Dedifferentiated amniotic fluid mesenchymal stem cell (primary cell): ENCODE measurements around the gene BARHL1.

ENCODE experiments used
- DNase-seq: peaks from one replicate; pipeline ENCODE4 v3.0.0-alpha.2; 2016; ENCODE audit errors: extremely low spot score

Gene BARHL1

GRCh38 chr9:132614324-132614723 lies 31.9 kb downstream of the BARHL1 start:
- no peak for DNase-seq

GRCh38 chr9:132615774-132616173 lies 33.4 kb downstream of the BARHL1 start:
- DNase-seq, result no peak

GRCh38 chr9:132616725-132617124 lies 34.3 kb downstream of the BARHL1 start:
- no peak for DNase-seq

GRCh38 chr9:132622159-132622558 lies 39.8 kb downstream of the BARHL1 start:
- no peak for DNase-seq

- no peak for DNase-seq
Measured at GRCh38 chr9:132626285-132626684, 43.9 kb downstream of the BARHL1 start.

- no peak for DNase-seq
Measured at GRCh38 chr9:132627106-132627505, 44.7 kb downstream of the BARHL1 start.

GRCh38 chr9:132627594-132627993 lies 45.2 kb downstream of the BARHL1 start:
- no peak for DNase-seq

GRCh38 chr9:132628746-132629145 lies 46.3 kb downstream of the BARHL1 start:
- no peak for DNase-seq

- no peak for DNase-seq
Measured at GRCh38 chr9:132630116-132630515, 47.7 kb downstream of the BARHL1 start.

- DNase-seq, result no peak
Measured at GRCh38 chr9:132630811-132631210, 48.4 kb downstream of the BARHL1 start.

- DNase-seq, result no peak
Measured at GRCh38 chr9:132631280-132631679, 48.9 kb downstream of the BARHL1 start.

GRCh38 chr9:132631685-132632084 lies 49.3 kb downstream of the BARHL1 start:
- DNase-seq, result no peak

- DNase-seq, result no peak
Measured at GRCh38 chr9:132632413-132633129, 50.2 kb downstream of the BARHL1 start.

- DNase-seq, result no peak
Measured at GRCh38 chr9:132634327-132634726, 51.9 kb downstream of the BARHL1 start.

GRCh38 chr9:132637351-132637750 lies 54.9 kb downstream of the BARHL1 start:
- no peak for DNase-seq

GRCh38 chr9:132637801-132638200 lies 55.4 kb downstream of the BARHL1 start:
- no peak for DNase-seq

GRCh38 chr9:132638240-132638639 lies 55.8 kb downstream of the BARHL1 start:
- DNase-seq, result no peak

GRCh38 chr9:132639322-132639721 lies 56.9 kb downstream of the BARHL1 start:
- no peak for DNase-seq
